HG02798 (cell line): ENCODE measurements around the gene CX3CL1.

Source experiments
- ATAC-seq: cut with Tn5 transposase; IDR thresholded peaks from one replicate; pipeline ENCODE4 v1.9.1; 2021; ENCODE audit warnings: mild to moderate bottlenecking; ENCODE audit not compliant: unreplicated experiment, poor library complexity

Gene CX3CL1

DNA sequence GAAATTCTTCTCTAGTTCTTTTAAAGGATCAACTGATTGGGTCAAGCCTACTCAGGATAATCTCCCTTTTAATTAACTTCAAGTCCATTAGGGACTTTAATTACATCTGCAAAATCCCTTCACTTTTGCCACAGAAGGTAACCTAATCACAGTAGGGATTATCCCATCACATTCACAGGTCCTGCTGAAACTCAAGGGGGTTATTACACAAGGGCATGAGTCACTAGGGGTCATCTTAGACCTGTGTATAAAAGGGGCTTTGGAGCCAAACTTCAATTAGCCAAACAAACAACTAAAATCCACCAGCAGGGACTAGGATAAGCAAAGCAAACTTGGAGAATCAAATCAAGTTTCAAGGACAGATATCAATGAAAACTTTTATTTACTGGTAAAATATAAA, 55.5 kb downstream of the CX3CL1 start:
- ATAC-seq, result no peak

DNA sequence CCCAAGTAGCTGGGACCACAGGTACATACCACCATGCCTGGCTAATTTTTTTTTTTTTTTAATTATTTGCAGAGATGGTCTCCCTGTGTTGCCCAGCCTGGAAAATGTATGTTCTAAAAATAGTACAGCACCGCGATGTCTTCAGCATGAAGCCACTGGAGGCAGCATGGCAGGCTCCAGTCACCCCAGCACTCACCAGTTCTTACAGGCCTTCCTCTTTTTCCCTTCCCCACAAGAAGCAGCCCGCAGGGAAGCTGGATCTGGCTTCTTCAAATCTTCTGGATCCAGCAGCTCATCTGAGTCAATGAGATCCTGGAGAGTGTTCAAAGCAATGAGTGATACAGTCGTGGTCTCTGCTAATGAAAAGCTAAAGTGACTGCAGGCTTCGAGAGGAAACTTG, 58.7 kb downstream of the CX3CL1 start:
- ATAC-seq, result no peak

DNA sequence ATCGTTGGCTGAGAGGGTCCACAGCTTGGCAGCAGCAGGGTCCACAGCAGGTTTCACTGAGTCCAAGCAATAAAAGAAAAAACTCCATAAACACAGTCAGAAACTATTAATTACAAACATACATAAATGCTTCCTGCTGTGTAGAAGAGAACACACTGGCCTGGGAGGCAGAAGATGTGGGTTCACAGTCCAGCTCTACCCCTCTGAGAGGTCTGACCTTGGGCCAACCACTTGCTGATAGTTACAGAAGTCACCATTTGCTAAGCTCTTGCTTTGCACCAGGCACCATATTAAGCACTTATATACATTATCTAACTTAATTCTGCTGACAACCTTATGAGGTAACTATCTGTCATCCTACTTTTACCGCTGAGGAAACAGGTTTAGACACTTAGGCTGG, 60.2 kb downstream of the CX3CL1 start:
- no peak for ATAC-seq

DNA sequence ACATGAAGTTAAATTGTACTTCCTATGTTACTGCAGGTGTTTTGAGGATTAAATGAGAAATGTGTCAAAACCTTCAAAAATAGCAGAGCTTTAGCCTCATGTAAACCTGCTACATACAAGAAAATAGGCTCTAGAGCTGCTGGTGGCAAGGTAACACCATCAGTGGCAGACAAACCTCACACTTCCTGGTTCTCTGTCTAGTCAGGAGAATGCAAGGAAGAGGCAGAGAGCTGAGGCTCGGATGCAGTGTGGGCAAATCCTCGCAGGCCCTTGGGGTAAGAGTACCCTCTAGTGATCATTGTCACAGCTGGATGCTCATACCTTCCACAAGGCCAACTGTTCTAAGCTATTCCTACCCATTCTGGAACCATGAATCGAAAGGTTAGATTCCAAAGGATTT, 60.7 kb downstream of the CX3CL1 start:
- ATAC-seq, result no peak

DNA sequence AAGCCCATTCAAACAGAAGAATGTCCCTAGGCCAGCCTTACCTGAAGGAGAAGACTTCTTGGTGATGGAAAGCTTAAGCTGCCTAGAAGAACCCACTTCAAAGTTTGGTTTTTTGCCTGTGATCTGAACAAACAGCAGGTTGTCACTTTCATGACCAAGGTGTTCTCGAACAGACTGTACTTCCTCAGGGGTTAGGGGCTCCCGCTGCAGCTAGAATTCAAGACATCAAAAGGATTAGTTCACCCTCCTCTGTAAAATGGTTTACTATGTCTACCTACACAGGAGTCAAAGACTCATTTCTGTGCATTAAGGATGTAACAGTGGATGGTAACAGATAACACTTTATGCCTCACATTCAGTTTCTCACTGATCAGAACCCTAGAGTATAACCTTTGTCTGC, 61.7 kb downstream of the CX3CL1 start:
- no peak for ATAC-seq
